Stomach (tissue), 4 donors: ENCODE results near the gene TUBB2B.

Experiments
- CTCF ChIP-seq, 7 experiments: fragments of 450-650 bp in 4 of 7; fragments of 200-600 bp in 3 of 7; sonication (generic) in 3 of 7; IDR thresholded peaks; one replicate each; pipeline ENCODE4 v1.5.1; 2016 to 2019; ENCODE audit warnings: antibody characterized with exemption in 7 of 7, control low read depth in 2 of 7, mild to moderate bottlenecking in 1 of 7
- EP300 ChIP-seq: sonication (generic); formaldehyde crosslinking; IDR thresholded peaks from one replicate; pipeline ENCODE4 v1.6.1; 2017; ENCODE audit warnings: antibody characterized with exemption
- POLR2A ChIP-seq, 4 donors: fragments of 450-650 bp; IDR thresholded peaks; one replicate each; pipeline ENCODE4 v1.6.1; 2016; ENCODE audit warnings: antibody characterized with exemption in 4 of 4, control low read depth in 2 of 4, mild to moderate bottlenecking in 1 of 4, moderate library complexity in 1 of 4

GRCh38 chr6:3267162-3267561 lies 39.7 kb upstream of the TUBB2B start:
- no peak for TF ChIP-seq CTCF (IDR thresholded peaks at IDR 0.05)
- TF ChIP-seq POLR2A (IDR thresholded peaks at IDR 0.05) = no peak
- no peak for TF ChIP-seq EP300
